ENCODE data around the gene ZC3H7B.
"Not testable (repeated sequence)": the region's sequence is repeated elsewhere in the genome, so short reads cannot be mapped to it uniquely, and the experiment has no call there.

ZC3H7B gene, protein sequence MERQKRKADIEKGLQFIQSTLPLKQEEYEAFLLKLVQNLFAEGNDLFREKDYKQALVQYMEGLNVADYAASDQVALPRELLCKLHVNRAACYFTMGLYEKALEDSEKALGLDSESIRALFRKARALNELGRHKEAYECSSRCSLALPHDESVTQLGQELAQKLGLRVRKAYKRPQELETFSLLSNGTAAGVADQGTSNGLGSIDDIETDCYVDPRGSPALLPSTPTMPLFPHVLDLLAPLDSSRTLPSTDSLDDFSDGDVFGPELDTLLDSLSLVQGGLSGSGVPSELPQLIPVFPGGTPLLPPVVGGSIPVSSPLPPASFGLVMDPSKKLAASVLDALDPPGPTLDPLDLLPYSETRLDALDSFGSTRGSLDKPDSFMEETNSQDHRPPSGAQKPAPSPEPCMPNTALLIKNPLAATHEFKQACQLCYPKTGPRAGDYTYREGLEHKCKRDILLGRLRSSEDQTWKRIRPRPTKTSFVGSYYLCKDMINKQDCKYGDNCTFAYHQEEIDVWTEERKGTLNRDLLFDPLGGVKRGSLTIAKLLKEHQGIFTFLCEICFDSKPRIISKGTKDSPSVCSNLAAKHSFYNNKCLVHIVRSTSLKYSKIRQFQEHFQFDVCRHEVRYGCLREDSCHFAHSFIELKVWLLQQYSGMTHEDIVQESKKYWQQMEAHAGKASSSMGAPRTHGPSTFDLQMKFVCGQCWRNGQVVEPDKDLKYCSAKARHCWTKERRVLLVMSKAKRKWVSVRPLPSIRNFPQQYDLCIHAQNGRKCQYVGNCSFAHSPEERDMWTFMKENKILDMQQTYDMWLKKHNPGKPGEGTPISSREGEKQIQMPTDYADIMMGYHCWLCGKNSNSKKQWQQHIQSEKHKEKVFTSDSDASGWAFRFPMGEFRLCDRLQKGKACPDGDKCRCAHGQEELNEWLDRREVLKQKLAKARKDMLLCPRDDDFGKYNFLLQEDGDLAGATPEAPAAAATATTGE

GRCh38 chr22:41301085-41302020 is at the start of gene ZC3H7B:
Gene ZC3H7B (plus strand): TSS chr22:41301525. CDS start chr22:41320661, 19,136 bp downstream.
- DNase-seq, result peak; percentile 88

- DNase-seq, result no peak
These were observed 49.0 kb upstream of the ZC3H7B start for GRCh38 chr22:41252365-41252764.

GRCh38 chr22:41254230-41254629 is 47.1 kb upstream of the ZC3H7B start:
- no peak for DNase-seq

DNA sequence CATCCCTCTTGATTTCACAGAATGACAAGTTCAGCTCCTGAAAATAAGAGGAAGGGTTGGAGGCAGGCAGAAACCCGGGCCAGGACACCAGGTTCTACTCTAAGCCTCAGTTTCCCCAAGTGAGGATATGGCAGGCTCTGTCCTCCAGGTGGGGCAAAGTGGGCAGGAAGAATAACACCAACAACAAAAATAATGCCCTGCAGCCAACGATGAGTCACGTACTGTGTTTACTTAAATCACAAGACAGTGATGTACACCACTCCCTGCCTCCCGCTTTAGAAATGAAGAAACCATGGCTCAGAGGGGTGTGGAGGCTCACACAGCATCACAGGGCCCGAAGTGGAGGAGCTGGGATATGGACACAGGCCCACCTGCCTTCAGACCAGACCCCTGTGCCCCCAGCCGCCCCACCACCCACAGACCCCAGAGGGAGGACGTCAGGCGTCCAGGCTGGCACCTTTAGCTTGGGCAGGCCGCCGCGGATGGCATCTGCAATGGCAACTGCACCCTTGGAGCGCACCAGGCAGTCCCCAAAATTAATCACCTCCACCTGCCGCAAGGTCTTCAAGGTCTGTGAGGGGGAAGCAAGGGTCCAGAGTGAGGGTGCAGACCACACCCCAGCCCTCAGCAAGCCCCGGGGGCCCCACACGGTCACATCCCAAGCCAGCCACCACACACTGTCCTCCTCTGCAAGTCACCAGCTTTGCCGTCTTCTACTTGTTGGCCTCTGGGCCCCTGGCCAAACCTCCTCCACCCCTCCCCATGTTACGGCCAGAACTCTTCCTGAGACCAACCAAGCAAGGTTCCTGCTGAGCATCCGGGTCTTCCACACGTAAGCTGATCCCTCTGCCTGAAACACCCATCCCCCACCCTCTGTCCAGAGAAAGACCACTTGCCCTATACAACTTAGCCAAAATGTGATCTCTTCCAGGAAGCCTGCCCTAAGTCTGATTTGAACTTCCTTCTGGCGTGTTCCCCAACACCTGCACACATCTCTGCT is 44.8 kb upstream of the ZC3H7B start:
- DNase-seq, result no peak

- no peak for DNase-seq
These were observed 43.6 kb upstream of the ZC3H7B start for GRCh38 chr22:41257696-41258095.

DNA sequence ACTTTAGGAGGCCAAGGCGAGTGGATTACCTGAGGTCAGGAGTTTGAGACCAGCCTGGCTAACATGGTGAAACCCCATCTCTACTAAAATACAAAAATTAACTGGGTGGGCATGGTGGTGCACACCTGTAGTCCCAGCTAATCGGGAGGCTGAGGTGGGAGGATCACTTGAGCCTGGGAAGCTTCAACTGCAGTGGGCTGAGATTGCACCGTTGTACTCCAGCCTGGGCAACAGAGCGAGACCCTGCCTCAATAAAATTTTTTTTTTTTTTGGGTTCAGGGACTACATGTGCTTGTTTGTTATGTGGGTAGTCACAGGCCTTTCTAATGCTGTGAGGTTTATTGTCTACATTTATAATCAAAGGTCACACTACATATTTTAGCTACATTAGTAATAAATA is 41.6 kb upstream of the ZC3H7B start:
- DNase-seq, result not testable (repeated sequence)

DNA sequence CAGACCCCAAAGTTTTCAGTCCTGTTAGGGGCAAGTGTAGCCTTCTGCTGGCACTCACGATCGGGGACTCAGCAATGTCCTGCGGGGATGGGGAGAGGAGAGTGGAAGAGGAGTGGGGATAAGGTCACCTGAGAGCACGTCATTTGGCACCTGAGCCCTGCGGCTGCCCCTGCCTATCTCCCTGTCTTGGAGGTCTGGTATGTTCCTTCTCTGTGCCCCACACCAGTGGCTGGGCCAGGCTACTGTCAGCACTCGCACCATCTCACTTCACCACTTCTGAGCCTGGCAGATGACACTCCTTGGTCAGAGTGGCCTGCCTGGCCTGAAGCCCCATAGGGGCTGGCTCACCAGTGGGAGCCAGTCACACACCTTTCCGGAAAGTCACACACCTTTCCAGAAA is 40.5 kb upstream of the ZC3H7B start:
- DNase-seq, result no peak

GRCh38 chr22:41261541-41262249 is 39.6 kb upstream of the ZC3H7B start:
- DNase-seq, result no peak

DNA sequence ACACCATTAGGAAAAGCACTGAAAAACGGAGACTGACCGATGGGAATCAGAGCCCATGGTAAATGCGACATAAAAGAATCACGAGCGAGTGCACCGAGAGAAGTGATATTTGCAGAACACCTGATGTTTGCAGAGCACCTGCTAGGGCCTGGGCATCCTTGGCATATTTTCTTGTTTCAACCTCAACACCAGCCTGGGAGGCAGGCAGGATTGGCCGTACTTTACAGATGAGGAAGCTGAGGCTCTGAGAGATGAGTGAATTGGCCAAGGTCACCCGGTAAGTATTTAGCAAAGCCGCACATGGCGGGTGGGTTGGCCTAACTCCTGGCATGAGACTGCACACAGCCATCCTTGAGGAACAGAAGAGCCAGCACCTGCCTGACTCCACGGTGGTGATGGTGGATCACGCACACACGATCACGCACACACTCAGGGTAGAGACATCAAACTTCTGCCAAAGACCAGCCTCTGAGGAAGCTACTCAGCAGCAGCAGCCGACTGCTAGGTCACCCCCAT is 39.0 kb upstream of the ZC3H7B start:
- no peak for DNase-seq

- DNase-seq, result no peak
These were observed 37.6 kb upstream of the ZC3H7B start for GRCh38 chr22:41263704-41264103.

GRCh38 chr22:41264408-41264941 is 36.9 kb upstream of the ZC3H7B start:
- DNase-seq, result no peak

- no peak for DNase-seq
These were observed 33.4 kb upstream of the ZC3H7B start for GRCh38 chr22:41267958-41268357.

GRCh38 chr22:41271787-41272186 is 29.5 kb upstream of the ZC3H7B start:
- DNase-seq, result no peak

- DNase-seq, result no peak
These were observed 28.2 kb upstream of the ZC3H7B start for GRCh38 chr22:41273128-41273527.

DNA sequence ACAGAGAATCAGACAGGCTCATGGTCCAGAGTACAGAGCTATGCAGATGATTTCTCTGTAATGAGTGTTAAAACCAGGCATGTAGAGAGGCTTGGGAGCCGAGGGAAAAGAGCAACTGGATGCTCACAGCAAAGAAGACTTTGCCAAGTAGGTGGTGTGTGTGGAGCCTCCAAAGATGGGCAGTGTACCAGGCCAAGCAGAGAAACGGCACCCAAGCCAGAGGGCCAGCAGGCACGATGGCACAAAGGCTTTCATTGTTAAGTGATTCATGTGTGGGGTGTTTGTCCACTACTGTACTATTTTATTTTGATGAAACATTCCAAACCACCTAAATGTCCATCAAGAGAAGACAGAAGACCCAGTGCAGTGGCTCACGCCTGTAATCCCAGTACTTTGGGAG is 26.5 kb upstream of the ZC3H7B start:
- DNase-seq, result no peak

DNA sequence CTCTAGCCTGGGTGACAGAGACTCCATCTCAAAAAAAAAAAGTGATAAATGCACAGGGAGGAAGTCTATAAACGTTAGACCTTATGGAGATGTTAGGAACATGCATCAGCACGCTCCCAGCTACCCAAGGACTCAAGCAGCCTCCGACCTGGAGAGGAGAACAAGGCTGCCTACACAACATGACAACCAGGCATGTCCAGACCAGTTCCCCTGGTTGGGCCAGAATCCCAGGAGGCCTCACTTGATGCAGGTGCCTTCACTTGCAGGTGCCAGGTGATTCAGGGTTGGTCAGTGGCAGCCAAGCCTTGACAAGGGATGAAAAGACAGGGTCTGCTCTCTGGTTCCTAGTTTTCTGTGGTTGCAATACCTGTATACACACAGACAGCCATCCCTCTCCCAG is 21.3 kb upstream of the ZC3H7B start:
- DNase-seq, result no peak

DNA sequence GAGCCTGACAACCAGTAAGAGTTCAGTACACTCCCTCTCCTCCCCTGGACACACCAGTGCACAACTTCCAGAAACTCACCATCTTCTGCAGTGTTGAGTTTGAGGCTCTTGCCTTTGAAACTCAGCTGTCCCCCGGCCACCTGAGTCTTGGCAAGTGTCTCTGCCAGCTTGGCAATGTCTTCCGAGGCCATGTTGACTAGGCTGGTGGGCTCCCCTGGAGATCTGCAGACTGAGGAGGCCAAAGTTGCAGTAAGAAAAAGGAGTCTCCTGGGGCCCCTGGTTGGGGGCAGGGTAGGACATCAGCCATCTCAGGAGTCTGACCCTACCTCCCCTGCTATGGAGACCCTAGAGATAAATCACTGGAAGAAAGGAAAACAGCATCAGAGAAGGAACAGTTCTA is 20.5 kb upstream of the ZC3H7B start:
- DNase-seq, result no peak

DNA sequence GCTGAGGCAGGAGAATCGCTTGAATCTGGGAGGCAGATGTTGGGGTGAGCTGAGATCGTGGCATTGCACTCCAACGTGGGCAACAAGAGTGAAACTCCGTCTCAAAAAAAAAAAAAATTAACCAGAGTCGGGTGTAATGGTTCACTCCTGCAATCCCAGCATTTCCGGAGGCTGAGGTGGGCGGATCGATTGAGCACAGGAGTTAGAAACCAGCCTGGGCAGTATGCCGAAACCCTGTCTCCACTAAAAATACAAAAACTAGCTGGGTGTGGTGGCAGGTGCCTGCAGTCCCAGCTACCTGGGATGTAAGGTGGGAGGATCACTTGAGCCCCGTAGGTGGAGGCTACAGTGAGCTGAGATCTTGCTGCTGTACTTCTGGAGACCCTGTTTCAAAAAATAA is 16.9 kb upstream of the ZC3H7B start:
- DNase-seq, result no peak

- peak; percentile 37 for DNase-seq
These were observed 15.9 kb upstream of the ZC3H7B start for GRCh38 chr22:41285441-41285819.

Data from left hindlimb (tissue), 1 donor.